ENCODE data around the gene SAE1. TPM values are rescaled to one million over a fixed set of nuclear protein-coding genes. Genes with fewer than 3 reads are reported as not detected.

SAE1 gene
- 124 and 173 TPM in 2 replicates for total RNA-seq

GRCh38 chr19:47130589-47131227 is at the start of gene SAE1:
Gene SAE1 (plus strand): TSS chr19:47130835. CDS start chr19:47130931, 96 bp downstream.

GRCh38 chr19:47112997-47113849 is 17.4 kb upstream of the SAE1 start, which contains the start of gene ZC3H4:
Gene ZC3H4 (minus strand): TSS chr19:47113776. CDS start chr19:47112584, 1,192 bp downstream.

DNA sequence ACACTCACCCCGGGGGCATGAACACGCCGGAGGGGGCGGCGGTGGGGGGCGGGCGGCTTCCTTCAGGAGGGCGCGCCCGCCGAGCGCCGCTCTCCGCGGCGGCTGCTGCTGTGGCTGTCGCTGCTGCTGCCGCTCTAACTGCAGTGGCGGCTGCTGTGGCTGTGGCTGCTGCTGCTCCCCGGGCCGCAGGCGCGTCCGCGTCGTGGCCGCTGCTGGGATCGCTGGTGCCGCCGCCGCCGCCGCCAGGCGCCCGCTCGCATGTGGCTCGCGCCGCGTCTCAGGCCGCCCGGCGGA is 100.2 kb downstream of the SAE1 start, which contains the start of gene BBC3:
Gene BBC3 (minus strand): TSS at position 279 of the 294 bp plus-strand sequence. CDS start 2,768 bp downstream, outside the sequence.

GRCh38 chr19:47255879-47256692 is 125.5 kb downstream of the SAE1 start, which contains the start of gene CCDC9:
Gene CCDC9 (plus strand): TSS chr19:47256525. CDS start chr19:47258401, 1,876 bp downstream.

Other genes starting within 250 kb of the SAE1 start
- gene NPAS1, start 111.0 kb upstream of the SAE1 start, total RNA-seq, result 0.75 TPM in 1 of 2 replicates, not detected in the other
- gene TMEM160, start 82.2 kb upstream of the SAE1 start, total RNA-seq, result 23.7 and 34.5 TPM in 2 replicates
- gene ZC3H4, start 17.1 kb upstream of the SAE1 start, total RNA-seq, result 12.1 and 13.6 TPM in 2 replicates
- 14.2 and 21.8 TPM in 2 replicates for gene BBC3, start 100.4 kb downstream of the SAE1 start, total RNA-seq
- gene CCDC9, start 125.7 kb downstream of the SAE1 start, total RNA-seq, result 5.0 and 5.6 TPM in 2 replicates
- gene INAFM1, start 144.1 kb downstream of the SAE1 start, total RNA-seq, result 0.81 and 1.0 TPM in 2 replicates
- not detected in 2 replicates for gene C5AR1, start 179.0 kb downstream of the SAE1 start, total RNA-seq
- 0.09 and 0.28 TPM in 2 replicates for gene C5AR2, start 201.3 kb downstream of the SAE1 start, total RNA-seq
- 8.2 and 8.9 TPM in 2 replicates for gene DHX34, start 218.5 kb downstream of the SAE1 start, total RNA-seq

Measured in endothelial cell of coronary artery (primary cell).